ENCODE measurements around the gene ABHD1. TPM values are rescaled to one million over a fixed set of nuclear protein-coding genes. Genes with fewer than 3 reads are reported as not detected.

ABHD1 gene
- total and polyA plus RNA-seq, 2 donors (not counting 3 experiments of a cell fraction or from before 2014, with no cell fraction given), result 0.07 TPM; not detected in 1

DNA sequence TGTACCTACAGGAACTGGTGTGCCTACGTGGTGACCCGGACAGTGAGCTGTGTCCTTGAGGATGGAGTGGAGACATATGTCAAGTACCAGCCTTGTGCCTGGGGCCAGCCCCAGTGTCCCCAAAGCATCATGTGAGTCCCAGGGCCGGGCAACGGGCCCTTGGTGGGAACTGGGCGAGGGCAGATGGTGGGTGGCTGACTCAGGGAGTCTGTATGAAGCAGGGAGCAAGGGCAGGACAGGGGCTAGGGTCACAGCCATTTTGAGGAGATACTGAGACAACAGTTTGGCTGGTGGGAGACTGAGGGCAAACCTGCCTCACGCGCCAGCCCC lies 43.5 kb upstream of the ABHD1 start:
- Histone ChIP-seq H3K27ac (ENCODE audit: insufficient read depth, low read depth, low read length) (no peak overlapping the region), H3K9ac (replicated peaks; ENCODE audit: extremely low read depth, insufficient read depth, low read length) (no peak overlapping the region), H3K4me3 (replicated peaks in 1 of 3; ENCODE audit: insufficient read depth in 1 of 3, low read depth in 1 of 3, low read length in 3 of 3) (no peak overlapping the region), H2AFZ (ENCODE audit: low read depth, low read length) (no peak overlapping the region), H4K20me1 (replicated peaks; ENCODE audit: control insufficient read depth, extremely low read depth, insufficient read depth, low read length) (no peaks in the 10 kb centered on the region), H3K79me2 (ENCODE audit: control insufficient read depth, insufficient read depth, low read length) (no peaks in the 10 kb centered on the region), H3K9me3 (replicated peaks; ENCODE audit: control insufficient read depth, insufficient read depth, low read length) (no peaks in the 10 kb centered on the region), H3K27me3 (ENCODE audit: control insufficient read depth in 2 of 2, insufficient read depth in 2 of 2, low read length in 2 of 2) (no peaks in the 10 kb centered on the region), H3K4me2 (ENCODE audit: insufficient read depth, low read length) (no peak overlapping the region), H3K9me1 (replicated peaks; ENCODE audit: control insufficient read depth, extremely low read depth, insufficient read depth, low read length) (no peaks in the 10 kb centered on the region), H3K4me1 (ENCODE audit: control insufficient read depth, extremely low read depth, insufficient read depth, low read length) (peaks cover 8% of the 10 kb centered on the region), H3K36me3 (ENCODE audit: control insufficient read depth in 2 of 2, extremely low read depth in 1 of 2, insufficient read depth in 2 of 2, low read length in 2 of 2) (no peaks in the 10 kb centered on the region)
- FAIRE-seq (no peak), DNase-seq (ENCODE audit: low read depth, low spot score) (no peak)
- dilution Hi-C loops (cut with MboI; ENCODE audit: extremely low pct_ligation_motif_present, low sequenced_read_pairs) (no loop called here), intact Hi-C loops (cut with micrococcal nuclease) (no loop called here)
- no TSS peak for BruUV-seq (replicated peaks)
- ChIA-PET CTCF (interaction anchor here (1.0 kb wide), 1 partner anchor 15 kb away, joined by 3 read pairs; no protein-coding TSS in a partner anchor), POLR2A (no interaction called here)
- TF ChIP-seq JUN (IDR thresholded peaks at IDR 0.05; ENCODE audit: borderline replicate concordance, insufficient read depth, insufficient read length, low read depth) (no peak), GATA2 (IDR thresholded peaks at IDR 0.05; ENCODE audit: insufficient read depth, insufficient read length, low read depth, low read length) (no peak), MYC (IDR thresholded peaks at IDR 0.05; ENCODE audit: low read depth, low read length) (no peak), POLR2AphosphoS5 (IDR thresholded peaks at IDR 0.05; ENCODE audit: insufficient read depth, low read depth, low read length) (no peak), MAX (IDR thresholded peaks at IDR 0.05; ENCODE audit: insufficient read depth, insufficient read length) (no peak), FOS (IDR thresholded peaks at IDR 0.05; ENCODE audit: borderline replicate concordance, insufficient read depth, low read length) (no peak), POLR2A (IDR thresholded peaks at IDR 0.05; ENCODE audit: low read depth, low read length) (no peak), EZH2 (IDR thresholded peaks at IDR 0.05; ENCODE audit: borderline replicate concordance, low read depth, low read length, severe bottlenecking) (no peak), CTCF (IDR thresholded peaks at IDR 0.05; ENCODE audit: extremely low read depth in 1 of 2, insufficient read depth in 1 of 2, low read depth in 1 of 2, low read length in 2 of 2) (no peak)

Data from endothelial cell of umbilical vein (primary cell).